HepG2 (cell line): ENCODE data around the gene FUCA1. TPM values are rescaled to one million over a fixed set of nuclear protein-coding genes. Genes with fewer than 3 reads are reported as not detected.
"Not testable (repeated sequence)": the region's sequence is repeated elsewhere in the genome, so short reads cannot be mapped to it uniquely, and the experiment has no call there.

ENCODE experiments used
- ATAC-seq: fragments of 200-7000 bp; cut with Tn5 transposase; 3 replicates; pipeline ENCODE4 v1.9.1; 2020; ENCODE audit warnings: mild to moderate bottlenecking, moderate library complexity
- BruUV-seq: library from RNA; stranded (reverse); fragments of 400-500 nt; replicated peaks from 2 replicates; lab custom pipeline; 2021; lab: Mats Ljungman, UMichigan
- CTCF ChIA-PET: fragments of 300-600 bp; formaldehyde crosslinking; extraction: SDS; loops from one replicate; lab custom pipeline; 2021; ENCODE audit warnings: low total read pairs, inconsistent platforms, low intra/inter-chr PET ratio; lab: Yijun Ruan, JAX
- POLR2A ChIA-PET: fragments of 350-600 bp; sonication (Branson Sonifier 250); formaldehyde crosslinking; loops from one replicate; lab custom pipeline; 2020; ENCODE audit warnings: antibody characterized with exemption, inconsistent platforms; lab: Yijun Ruan, JAX
- DNase-seq: peaks from one replicate; pipeline ENCODE4 v3.0.0-alpha.2; 2015; ENCODE audit warnings: low spot score
- FAIRE-seq: peaks from 3 replicates; lab custom pipeline; 2011; peaks lifted over from hg19 to GRCh38; lab: Jason Lieb, UNC
- H2AFZ ChIP-seq: one replicate; pipeline ENCODE4 v1.6.1; 2011; ENCODE audit warnings: low read length, inconsistent platforms
- H3K27ac ChIP-seq: fragments of 300-600 bp; 3 replicates; pipeline ENCODE4 v1.8.0; 2011; ENCODE audit warnings: mixed run types, mild to moderate bottlenecking, mixed read lengths, low read length, inconsistent platforms; ENCODE audit not compliant: insufficient read depth; ENCODE audit errors: extremely low read length
- H3K27me3 ChIP-seq, 2 experiments: fragments of 200-600 bp in 1 of 2; 2 replicates in 1 of 2; 3 replicates in 1 of 2; pipeline versions ENCODE4 v1.6.0 to v1.8.0; 2011; ENCODE audit warnings: low read length in 2 of 2, mild to moderate bottlenecking in 2 of 2, moderate library complexity in 2 of 2, inconsistent platforms in 1 of 2; ENCODE audit not compliant: insufficient read depth in 2 of 2, control insufficient read depth in 1 of 2
- H3K36me3 ChIP-seq, 2 experiments: fragments of 200-600 bp in 1 of 2; replicated peaks in 1 of 2; 2 replicates in 1 of 2; 3 replicates in 1 of 2; pipeline versions ENCODE4 v1.5.1 to v1.8.0; 2011; ENCODE audit warnings: low read length in 2 of 2, inconsistent platforms in 1 of 2; ENCODE audit not compliant: insufficient read depth in 2 of 2, control insufficient read depth in 1 of 2
- H3K4me1 ChIP-seq: 2 replicates; pipeline ENCODE4 v1.5.1; 2012; ENCODE audit warnings: low read length, inconsistent platforms; ENCODE audit not compliant: insufficient read depth
- H3K4me2 ChIP-seq: 2 replicates; pipeline ENCODE4 v1.6.0; 2011; ENCODE audit warnings: low read depth, low read length, inconsistent platforms
- H3K4me3 ChIP-seq, 3 experiments: fragments of 200-600 bp in 1 of 3; sonication (generic), shearing (Covaris generic) in 1 of 3; replicated peaks in 1 of 3; 2 replicates each; pipeline ENCODE4 v1.5.1; 2011 to 2016; ENCODE audit warnings: low read length in 3 of 3, inconsistent platforms in 2 of 3, low read depth in 2 of 3, mild to moderate bottlenecking in 2 of 3, control low read depth in 1 of 3, mixed read lengths in 1 of 3; ENCODE audit not compliant: insufficient read depth in 1 of 3
- H3K79me2 ChIP-seq: one replicate; pipeline ENCODE4 v1.6.1; 2011; ENCODE audit warnings: low read length, inconsistent platforms; ENCODE audit not compliant: insufficient read depth
- H3K9ac ChIP-seq: 2 replicates; pipeline ENCODE4 v1.6.0; 2011; ENCODE audit warnings: mild to moderate bottlenecking, low read depth, low read length, inconsistent platforms; ENCODE audit not compliant: insufficient read depth
- H3K9me3 ChIP-seq: 2 replicates; pipeline ENCODE4 v1.5.1; 2012; ENCODE audit warnings: mild to moderate bottlenecking, low read length
- H4K20me1 ChIP-seq: 2 replicates; pipeline ENCODE4 v1.6.0; 2011; ENCODE audit warnings: inconsistent platforms, mild to moderate bottlenecking, low read length, moderate library complexity; ENCODE audit not compliant: insufficient read depth
- CBX1 ChIP-seq: IDR thresholded peaks from one replicate; pipeline ENCODE4 v1.6.1; 2016; ENCODE audit warnings: antibody characterized with exemption, low read depth
- FOSL2 ChIP-seq: sonication (generic); formaldehyde crosslinking; IDR thresholded peaks from 2 replicates; pipeline ENCODE4 v1.4.0; 2020; ENCODE audit warnings: missing genetic modification reagents
- HCFC1 ChIP-seq: fragments of 150-350 bp; IDR thresholded peaks from 2 replicates; pipeline ENCODE4 v1.6.1; 2014; ENCODE audit warnings: low read depth, low read length
- NR2F1 ChIP-seq, 2 experiments: fragments of 450-650 bp in 1 of 2; formaldehyde crosslinking in 1 of 2; IDR thresholded peaks; 2 replicates each; pipeline versions ENCODE4 v1.5.0 to v1.6.1; 2016 to 2020; ENCODE audit warnings: mild to moderate bottlenecking in 1 of 2, missing compliant biosample characterization in 1 of 2, missing genetic modification reagents in 1 of 2, moderate library complexity in 1 of 2
- SUZ12 ChIP-seq: fragments of 150-350 bp; IDR thresholded peaks from 2 replicates; pipeline ENCODE4 v1.6.1; 2014; ENCODE audit warnings: low read depth, low read length
- ZBTB38 ChIP-seq: sonication (generic); formaldehyde crosslinking; IDR thresholded peaks from 2 replicates; pipeline ENCODE4 v1.5.1; 2020; ENCODE audit warnings: mild to moderate bottlenecking, missing genetic modification reagents
- ZNF550 ChIP-seq: sonication (generic); formaldehyde crosslinking; IDR thresholded peaks from 2 replicates; pipeline ENCODE4 v1.4.0; 2020; ENCODE audit warnings: mild to moderate bottlenecking, missing genetic modification reagents, borderline replicate concordance
- WGBS: methylation state at CpG from one replicate; pipeline ENCODE4 v1.1.6; 2017; ENCODE audit warnings: low lambda C conversion rate; 5-methylcytosine and 5-hydroxymethylcytosine counted together
- in situ Hi-C: cut with HindIII; loops from 2 replicates; pipeline ENCODE4 v1.10.0; 2017; ENCODE audit warnings: low pct_unique_long_range_greater_than_20kb; ENCODE audit not compliant: extremely low pct_ligation_motif_present
- intact Hi-C: fragments of 100-400 bp; cut with micrococcal nuclease; formaldehyde crosslinking; loops from one replicate; pipeline ENCODE4 v1.10.0; 2022; ENCODE audit not compliant: unreplicated experiment
- polyA plus RNA-seq, 8 experiments: library from polyadenylated mRNA; depleted of rRNA in 3 of 8; stranded (reverse) in 7 of 8; unstranded in 1 of 8; fragments of >200 nt; fragmentation: Illumina TruSeq in 4 of 8; extraction: Trizol in 4 of 8; gene quantifications; 2 replicates each; pipeline versions ENCODE4 v1.2.1 to v1.2.3, GENCODE V29; 2011 to 2016; ENCODE audit warnings: low read depth in 4 of 8, missing spikeins in 1 of 8, mixed read lengths in 1 of 8; ENCODE audit not compliant: insufficient read depth in 1 of 8
- total RNA-seq, 5 experiments: library from RNA; depleted of rRNA; stranded (reverse); fragments of >200 nt; fragmentation: Illumina TruSeq; extraction: Trizol; gene quantifications; 2 replicates each; pipeline ENCODE4 v1.2.3, GENCODE V29; 2016; ENCODE audit warnings: low read depth in 1 of 5
- TF ChIP-seq, protein P1 (sequence below): sonication (generic); formaldehyde crosslinking; IDR thresholded peaks from 2 replicates; pipeline ENCODE4 v1.5.1; 2020; ENCODE audit warnings: mild to moderate bottlenecking, moderate library complexity, missing genetic modification reagents
- TF ChIP-seq, protein P2 (sequence below): sonication (generic); formaldehyde crosslinking; IDR thresholded peaks from 2 replicates; pipeline ENCODE4 v1.5.0; 2020; ENCODE audit warnings: missing genetic modification reagents
- TF ChIP-seq, protein P3 (sequence below): sonication (generic); formaldehyde crosslinking; IDR thresholded peaks from 2 replicates; pipeline ENCODE4 v1.4.0; 2020; ENCODE audit warnings: mild to moderate bottlenecking, missing genetic modification reagents

FUCA1 gene
- total and polyA plus RNA-seq, 2 of the 13 experiments (the other 11 are each of a cell fraction or from before 2014, with no cell fraction given): 32.7 to 33.6 TPM

DNA sequence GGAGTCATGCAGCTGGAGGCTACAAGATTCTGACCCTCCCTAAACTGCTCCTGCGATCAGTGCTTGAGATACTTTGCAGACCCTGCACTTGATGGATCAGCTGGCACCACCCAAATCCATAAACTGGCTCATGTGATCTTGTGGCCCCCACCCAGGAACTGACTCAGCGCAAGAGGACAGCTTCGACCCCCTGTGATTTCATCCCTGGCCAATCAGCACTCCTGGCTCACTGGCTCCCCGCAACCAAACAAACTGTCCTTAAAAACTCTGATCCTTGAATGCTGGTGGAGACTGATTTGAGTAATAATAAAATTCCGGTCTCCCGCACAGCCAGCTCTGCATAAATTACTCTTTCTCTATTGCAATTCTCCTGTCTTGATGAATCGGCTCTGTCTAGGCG, 31.9 kb upstream of the FUCA1 start:
- ATAC-seq, H3K4me2 ChIP-seq, POLR2A ChIA-PET, intact Hi-C loops, CTCF ChIA-PET, H3K27ac ChIP-seq, DNase-seq, H3K9me3 ChIP-seq, H4K20me1 ChIP-seq, H3K36me3 ChIP-seq, H3K9ac ChIP-seq, FAIRE-seq, in situ Hi-C loops, H3K79me2 ChIP-seq, H3K4me1 ChIP-seq, H3K4me3 ChIP-seq, H2AFZ ChIP-seq, BruUV-seq: not testable (repeated sequence)
- peaks cover 5 to 33% of the 10 kb centered on the region in 2 experiments; a peak in 4 of 5 replicates for H3K27me3 ChIP-seq
- 76% methylated on average over 7 of the region's 8 CpGs for WGBS

DNA sequence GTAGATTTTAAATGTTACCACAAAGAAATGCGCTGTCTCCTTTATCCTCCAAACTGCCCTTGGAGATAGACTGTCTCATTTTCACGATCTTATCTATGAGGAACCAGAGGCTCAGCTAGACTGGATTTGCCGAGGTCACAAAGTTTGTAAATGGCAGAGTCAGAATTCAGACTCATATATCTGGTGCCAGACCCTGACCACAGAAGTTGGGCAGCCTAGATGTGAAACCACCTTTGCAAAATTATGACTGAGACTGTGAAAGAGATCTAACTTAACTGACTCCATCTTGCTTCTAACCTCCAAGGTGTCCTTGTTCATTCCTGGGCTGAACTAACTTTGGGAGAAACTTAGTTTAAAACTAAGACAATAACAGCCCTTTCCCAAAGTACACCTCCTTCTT, 31.0 kb upstream of the FUCA1 start:
- no peak overlapping the region for H3K9ac ChIP-seq
- peaks cover 5 to 24% of the 10 kb centered on the region in 2 experiments; a peak in 4 of 5 replicates for H3K27me3 ChIP-seq
- in situ Hi-C loops (no loop called here), intact Hi-C loops (no loop called here)
- POLR2A ChIA-PET: no interaction called here
- no peaks in the 10 kb centered on the region for H4K20me1 ChIP-seq
- CTCF ChIA-PET: no interaction called here
- H3K27ac ChIP-seq: no peak overlapping the region
- H2AFZ ChIP-seq: no peak overlapping the region
- no peak for ATAC-seq
- DNase-seq: no peak
- H3K4me3 ChIP-seq: no peak overlapping the region
- FAIRE-seq: no peak
- no peak for TF ChIP-seq FOSL2 (CRISPR knock-in tag)
- no peak for TF ChIP-seq ZNF550 (CRISPR knock-in tag)
- TF ChIP-seq, protein P1, sequence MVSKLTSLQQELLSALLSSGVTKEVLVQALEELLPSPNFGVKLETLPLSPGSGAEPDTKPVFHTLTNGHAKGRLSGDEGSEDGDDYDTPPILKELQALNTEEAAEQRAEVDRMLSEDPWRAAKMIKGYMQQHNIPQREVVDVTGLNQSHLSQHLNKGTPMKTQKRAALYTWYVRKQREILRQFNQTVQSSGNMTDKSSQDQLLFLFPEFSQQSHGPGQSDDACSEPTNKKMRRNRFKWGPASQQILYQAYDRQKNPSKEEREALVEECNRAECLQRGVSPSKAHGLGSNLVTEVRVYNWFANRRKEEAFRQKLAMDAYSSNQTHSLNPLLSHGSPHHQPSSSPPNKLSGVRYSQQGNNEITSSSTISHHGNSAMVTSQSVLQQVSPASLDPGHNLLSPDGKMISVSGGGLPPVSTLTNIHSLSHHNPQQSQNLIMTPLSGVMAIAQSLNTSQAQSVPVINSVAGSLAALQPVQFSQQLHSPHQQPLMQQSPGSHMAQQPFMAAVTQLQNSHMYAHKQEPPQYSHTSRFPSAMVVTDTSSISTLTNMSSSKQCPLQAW (CRISPR knock-in tag): no peak
- TF ChIP-seq NR2F1 (CRISPR knock-in tag; IDR thresholded peaks at IDR 0.05): no peak
- TF ChIP-seq, protein P2, sequence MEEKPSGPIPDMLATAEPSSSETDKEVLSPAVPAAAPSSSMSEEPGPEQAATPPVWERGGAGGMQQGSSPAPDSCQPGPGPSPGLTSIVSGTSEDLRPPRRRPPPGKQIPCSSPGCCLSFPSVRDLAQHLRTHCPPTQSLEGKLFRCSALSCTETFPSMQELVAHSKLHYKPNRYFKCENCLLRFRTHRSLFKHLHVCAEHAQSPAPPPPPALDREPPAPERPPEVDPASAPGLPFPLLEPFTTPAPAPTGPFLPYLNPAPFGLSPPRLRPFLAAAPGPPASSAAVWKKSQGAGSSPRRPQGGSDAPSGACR (CRISPR knock-in tag): no peak
- no peak for TF ChIP-seq HCFC1
- TF ChIP-seq SUZ12: no peak
- TF ChIP-seq ZBTB38 (CRISPR knock-in tag): no peak
- no peak for TF ChIP-seq CBX1
- TF ChIP-seq, protein P3, sequence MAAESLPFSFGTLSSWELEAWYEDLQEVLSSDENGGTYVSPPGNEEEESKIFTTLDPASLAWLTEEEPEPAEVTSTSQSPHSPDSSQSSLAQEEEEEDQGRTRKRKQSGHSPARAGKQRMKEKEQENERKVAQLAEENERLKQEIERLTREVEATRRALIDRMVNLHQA: no peak
- TF ChIP-seq, all 625 proteins: peak for 0
- no TSS peak for BruUV-seq
- Histone ChIP-seq H3K79me2 (no peaks in the 10 kb centered on the region), H3K36me3 (no peaks in the 10 kb centered on the region), H3K4me1 (no peaks in the 10 kb centered on the region), H3K4me2 (no peak overlapping the region), H3K9me3 (no peaks in the 10 kb centered on the region)
- WGBS: 43% methylated on average over 3 of the region's 3 CpGs
